Germinal center (tissue), 1 donor: ENCODE results near the gene SLIT1.

Experiments
- DNase-seq: peaks from one replicate; pipeline ENCODE4 v3.0.0; 2012; ENCODE audit warnings: mixed read lengths, low spot score

The SLIT1 gene

DNA sequence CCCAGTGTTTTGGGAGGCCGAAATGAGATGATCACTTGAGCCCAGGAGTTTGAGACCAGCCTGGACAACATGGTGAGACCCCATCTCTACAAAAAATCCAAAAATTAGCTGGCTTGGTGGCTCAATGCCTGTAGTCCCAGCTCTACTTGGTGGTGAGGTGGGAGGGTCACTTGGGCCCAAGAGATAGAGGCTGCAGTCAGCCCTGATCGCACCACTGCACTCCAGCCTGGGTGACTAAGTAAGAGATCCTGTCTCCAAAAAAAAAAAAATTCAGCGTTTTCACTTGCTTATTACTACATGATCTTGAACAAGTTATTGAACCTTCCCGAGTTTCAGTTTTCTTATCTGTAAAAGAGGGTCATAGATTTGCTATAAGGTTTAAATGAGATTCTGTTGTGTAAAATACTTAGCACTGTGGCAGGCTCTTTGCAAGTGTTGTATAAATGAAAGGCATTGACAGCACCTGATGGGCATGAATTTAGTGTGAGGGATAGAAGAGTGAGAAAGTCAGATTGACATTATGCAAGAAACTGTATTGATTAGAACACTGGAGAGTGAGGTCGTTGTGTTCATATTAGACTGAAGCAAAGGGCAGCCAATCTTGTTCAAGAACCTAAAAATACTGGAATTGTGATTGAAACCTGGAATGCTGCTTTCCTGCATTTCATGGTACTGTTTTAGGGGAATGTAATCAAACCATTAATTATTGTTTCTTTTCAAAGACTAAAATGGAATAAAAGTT, 216.9 kb downstream of the SLIT1 start:
- DNase-seq, result no peak

DNA sequence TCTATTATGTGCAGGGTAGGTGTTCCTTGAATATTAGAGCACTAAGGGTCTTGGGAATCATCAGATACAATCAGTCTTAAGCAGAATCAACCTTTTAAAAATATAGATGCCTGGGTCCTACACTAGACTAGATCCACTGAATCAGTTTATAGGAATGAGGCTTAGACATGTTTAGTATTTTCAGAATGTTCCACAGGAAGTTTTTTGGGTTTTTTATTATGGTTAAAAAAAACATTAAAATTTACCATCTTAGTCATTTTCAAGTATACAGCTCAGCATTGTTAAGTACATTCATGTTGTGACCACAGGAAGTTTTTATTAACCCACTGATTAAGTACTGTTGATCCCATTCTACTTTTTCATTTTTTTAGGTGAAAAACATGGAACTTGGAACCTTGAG, 217.9 kb downstream of the SLIT1 start:
- DNase-seq, result no peak

DNA sequence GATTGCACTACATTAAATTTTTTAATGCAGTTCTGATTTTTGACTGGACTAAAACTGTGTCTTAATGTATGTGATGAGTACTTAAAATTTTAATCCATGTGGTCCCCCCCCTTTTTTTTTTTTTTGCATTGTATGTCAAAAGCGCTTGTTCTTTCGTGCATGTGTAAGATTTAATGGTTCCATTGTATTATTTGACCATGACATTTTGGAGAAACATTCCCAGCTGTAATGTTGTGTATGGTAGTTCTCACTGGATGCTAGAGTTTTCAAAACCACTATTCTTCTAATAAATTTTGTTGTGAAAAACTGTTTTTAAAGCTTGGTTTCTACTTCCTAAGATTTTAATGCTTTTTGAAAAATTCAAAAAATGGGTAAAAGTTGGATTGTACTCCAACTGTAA, 221.6 kb downstream of the SLIT1 start:
- no peak for DNase-seq

DNA sequence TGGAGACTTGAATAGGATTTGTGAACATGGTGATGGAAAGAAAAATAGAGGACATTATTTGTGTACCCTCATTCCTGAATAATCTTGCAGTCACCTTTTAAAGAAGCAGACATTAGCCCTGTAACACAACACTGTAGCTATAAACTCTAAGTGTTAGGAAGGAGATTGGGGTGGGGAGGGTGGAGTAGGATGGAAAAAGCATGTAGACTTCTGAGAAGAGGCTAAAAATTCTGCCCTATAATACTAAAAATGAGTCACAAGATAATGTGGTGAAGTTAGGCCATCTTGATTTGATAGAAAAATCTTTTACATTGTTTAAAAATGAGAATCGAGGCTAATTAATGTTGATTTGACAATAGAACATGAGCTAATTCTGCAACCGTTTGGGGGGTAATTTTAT, 224.9 kb downstream of the SLIT1 start:
- DNase-seq, result no peak

DNA sequence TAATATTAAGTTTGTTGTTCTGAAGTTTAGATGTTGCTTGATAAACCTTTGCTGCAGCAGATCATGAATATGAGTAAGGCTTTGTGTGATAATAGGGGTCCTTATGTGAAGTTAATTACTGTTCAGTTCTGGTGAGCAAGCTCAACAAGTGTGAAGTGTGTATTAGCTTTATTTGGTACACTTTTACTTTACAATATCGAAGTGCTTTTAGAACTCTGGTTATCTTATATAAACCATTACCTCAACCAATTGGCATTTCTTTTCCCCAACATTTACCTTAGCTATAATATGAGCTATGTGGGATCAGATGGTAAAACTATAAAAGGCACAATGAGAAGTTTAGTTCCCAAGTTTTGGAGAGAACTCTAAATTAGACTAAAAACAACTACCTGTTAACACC, 226.0 kb downstream of the SLIT1 start:
- DNase-seq, result no peak

DNA sequence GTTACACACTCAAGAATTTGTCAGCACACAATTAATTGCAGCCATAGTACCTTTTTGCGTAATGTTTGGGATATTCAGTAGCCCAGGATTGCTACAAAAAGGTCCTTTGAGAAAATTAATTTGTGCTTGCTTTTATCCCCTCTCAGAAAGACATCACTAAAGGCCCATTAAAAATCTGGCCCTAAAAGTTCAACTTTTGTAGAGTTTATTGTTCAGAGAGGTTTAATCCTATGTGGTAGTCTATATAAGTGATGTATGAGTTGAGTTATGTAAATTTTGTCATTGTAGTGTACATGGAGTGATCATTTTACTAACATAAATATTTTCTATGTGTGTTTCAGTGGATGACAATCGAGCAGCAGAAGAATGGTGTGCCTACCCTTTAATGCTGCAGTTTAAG, 227.7 kb downstream of the SLIT1 start:
- DNase-seq, result no peak

DNA sequence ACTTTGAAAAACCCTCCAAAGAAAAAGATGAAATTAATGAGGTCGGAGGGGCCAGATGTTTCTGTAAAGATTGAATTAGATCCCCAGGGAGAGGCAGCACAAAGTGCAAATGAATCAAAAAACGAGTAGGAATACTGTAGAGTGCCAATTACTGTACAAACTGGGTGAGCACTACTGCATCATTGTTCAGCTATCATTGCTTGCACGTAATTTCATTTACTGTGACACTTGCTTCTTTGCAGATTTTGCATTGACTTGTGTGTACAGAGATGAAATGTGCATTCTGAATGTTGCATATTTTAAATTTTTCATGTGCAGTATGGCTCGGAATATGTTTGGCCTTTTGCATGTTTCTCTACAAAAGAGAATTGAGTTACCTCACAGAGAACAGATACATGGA, 230.0 kb downstream of the SLIT1 start:
- no peak for DNase-seq

DNA sequence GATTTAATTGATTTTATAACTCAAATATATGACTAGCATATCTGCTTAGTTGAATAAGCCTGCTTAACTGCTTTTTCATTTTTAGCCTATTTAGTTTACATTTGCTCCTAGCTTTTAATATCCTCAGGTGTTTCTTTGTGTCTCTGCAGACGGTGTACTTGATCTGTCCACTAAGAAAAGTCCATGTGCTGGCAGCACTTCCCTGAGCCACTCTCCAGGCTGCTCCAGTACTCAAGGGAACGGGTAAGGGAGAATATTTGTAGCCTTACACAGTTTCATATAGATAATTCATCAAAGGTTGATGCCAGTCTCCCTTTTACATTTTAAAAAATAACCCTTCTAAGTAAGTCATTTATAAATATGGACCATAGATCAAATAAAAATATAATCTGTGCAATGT, 233.8 kb downstream of the SLIT1 start:
- no peak for DNase-seq

DNA sequence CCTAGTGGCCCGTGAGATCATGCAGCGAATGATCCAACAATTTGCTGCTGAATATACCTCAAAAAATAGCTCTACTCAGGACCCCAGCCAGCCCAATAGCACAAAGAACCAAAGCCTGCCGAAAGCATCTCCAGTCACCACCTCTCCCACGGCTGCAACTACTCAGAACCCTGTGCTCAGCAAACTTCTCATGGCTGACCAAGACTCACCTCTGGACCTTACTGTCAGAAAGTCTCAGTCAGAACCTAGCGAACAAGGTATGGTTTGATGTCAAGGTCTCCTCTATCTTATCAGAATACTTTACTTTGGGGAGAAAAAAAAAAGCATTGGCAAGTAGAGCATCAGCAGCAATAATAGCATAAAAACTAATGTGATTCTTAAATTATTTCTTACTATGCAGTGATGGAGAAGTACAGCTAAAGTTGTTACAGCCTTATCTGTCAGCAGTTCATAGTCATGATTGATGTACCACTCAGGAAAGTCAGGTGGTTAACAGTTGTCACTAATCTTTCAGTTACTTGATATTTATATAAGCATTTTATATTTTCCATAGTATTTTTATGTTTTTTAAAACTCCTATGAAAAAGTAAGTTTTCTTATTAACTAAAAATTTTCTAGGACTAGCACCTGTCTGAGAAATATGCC, 236.6 kb downstream of the SLIT1 start:
- no peak for DNase-seq
